ENCODE results near the gene RAB44.

The RAB44 gene

DNA sequence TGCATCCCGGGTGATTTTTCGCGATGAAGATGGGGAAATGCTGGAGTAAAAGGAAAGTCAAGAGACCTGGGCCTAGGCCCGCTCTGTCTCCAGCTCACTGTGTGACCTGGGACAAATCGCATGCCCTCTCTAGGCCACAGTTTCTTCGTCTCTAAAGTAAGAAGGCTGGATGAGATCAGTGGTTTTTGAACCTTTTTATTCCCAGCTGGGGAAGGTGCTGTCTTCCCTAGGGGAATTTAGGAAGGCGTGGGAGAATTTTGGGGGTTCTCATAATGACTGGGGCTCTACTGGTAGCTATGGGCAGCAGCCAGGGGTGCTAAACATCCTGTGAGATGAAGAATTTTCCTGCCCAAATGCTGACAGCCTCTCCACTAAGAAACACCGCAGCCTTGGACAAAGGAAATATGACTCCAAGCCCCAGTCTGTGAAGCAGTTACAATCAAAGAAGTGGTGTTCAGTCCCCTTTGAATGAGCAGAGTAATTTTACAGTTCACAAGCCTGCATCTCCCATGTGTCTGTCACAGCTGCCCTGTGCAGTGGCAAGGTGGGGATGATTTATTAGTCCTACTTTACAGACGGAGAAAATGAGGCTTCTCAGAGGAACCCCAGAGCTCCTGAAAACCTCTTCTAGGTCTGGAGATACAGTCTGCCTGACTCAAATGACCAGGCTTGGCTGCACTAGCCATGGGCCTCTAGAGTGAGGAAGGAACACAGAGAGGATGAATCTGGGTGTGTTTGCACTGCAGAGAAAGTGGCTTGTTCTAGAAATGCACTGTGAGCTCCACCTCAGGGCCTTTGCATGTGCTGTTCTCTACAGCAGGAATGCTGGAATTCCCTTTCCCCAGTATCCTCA is 57.2 kb downstream of the RAB44 start:
- H3K36me3 ChIP-seq = no peaks in the 10 kb centered on the region
- no peaks in the 10 kb centered on the region for H3K9me3 ChIP-seq
- DNase-seq = no peak
- no peak overlapping the region for H3K4me3 ChIP-seq (ENCODE audit: low read depth, low read length)
- no peak for TF ChIP-seq CTCF (IDR thresholded peaks at IDR 0.05; ENCODE audit: low read depth, low read length)
- H3K27me3 ChIP-seq = no peaks in the 10 kb centered on the region
- peaks cover 5% of the 10 kb centered on the region for H3K4me1 ChIP-seq

DNA sequence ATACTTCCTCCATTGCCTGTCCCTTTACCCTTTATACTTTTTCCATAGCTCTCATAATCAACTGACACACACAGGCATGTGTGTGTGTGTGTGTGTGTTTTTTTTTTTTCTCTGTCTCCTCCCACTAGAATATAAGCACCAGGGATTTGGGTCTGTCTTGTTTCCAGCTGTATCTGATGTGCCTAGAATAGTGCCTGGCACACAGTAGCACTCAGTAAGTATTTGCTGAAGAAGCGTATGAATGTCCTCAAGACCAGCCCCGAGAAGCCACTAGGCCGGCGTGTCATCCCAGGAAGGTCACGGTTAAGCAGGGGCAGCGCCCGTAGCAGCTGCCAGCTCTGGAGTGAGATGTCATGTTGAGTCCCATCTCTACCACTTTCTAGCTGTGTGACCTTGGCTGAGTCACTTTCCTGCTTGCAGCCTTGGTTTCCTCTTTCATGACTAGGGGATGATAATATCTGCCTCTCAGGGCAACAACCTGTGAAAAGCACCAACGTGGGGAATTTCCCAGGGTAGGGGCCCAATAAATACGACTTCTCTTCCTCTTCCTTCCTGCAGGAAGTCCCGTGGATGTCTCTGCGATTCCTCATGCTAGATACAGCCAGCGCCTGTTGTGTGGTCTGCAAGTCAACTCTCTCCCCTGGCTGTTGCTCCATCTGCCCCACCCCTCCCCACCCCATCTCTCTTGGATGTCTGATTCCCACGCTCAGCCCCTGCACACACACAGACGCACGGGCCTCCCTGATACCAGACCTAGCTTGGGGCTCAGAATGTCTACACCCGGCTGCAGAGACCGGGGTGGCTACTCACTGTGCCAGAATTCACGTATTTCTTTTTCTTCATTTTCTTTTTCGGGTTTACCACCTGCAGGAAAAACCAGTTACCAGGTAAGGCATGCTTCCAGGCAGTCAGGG is 58.1 kb downstream of the RAB44 start:
- H3K27me3 ChIP-seq = no peaks in the 10 kb centered on the region
- no peaks in the 10 kb centered on the region for H3K9me3 ChIP-seq
- H3K4me3 ChIP-seq (ENCODE audit: low read depth, low read length) = no peak overlapping the region
- no peak for DNase-seq
- no peaks in the 10 kb centered on the region for H3K36me3 ChIP-seq
- H3K4me1 ChIP-seq = peaks cover 5% of the 10 kb centered on the region
- no peak for TF ChIP-seq CTCF (IDR thresholded peaks at IDR 0.05; ENCODE audit: low read depth, low read length)

GRCh38 chr6:36756786-36757185 is 59.2 kb downstream of the RAB44 start:
- no peak for DNase-seq
- H3K4me3 ChIP-seq (ENCODE audit: low read depth, low read length) = no peak overlapping the region
- no peak for TF ChIP-seq CTCF (IDR thresholded peaks at IDR 0.05; ENCODE audit: low read depth, low read length)
- peaks cover 5% of the 10 kb centered on the region for H3K4me1 ChIP-seq
- H3K27me3 ChIP-seq = no peaks in the 10 kb centered on the region
- H3K9me3 ChIP-seq = no peaks in the 10 kb centered on the region
- no peaks in the 10 kb centered on the region for H3K36me3 ChIP-seq

DNA sequence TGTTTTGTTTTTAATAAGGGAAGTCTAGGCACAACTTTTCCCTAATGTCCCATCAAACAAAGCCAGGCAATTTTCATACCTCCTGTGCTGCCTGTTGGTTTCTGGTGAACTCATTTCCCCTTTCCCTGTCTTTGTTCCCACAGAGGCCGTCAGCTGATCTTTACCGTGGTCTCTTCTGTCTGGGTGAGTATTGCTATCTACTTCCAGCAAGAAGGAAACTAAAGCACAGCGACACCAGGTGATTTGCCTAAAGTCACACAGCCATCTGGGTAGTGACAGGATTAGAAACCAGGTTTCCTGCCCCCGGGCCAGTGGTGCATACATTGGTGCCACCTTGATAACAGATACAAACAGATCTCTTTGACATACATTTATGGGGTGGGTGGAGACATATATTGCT is 59.6 kb downstream of the RAB44 start:
- Histone ChIP-seq H3K36me3 (no peaks in the 10 kb centered on the region), H3K9me3 (no peaks in the 10 kb centered on the region), H3K4me1 (peaks cover 5% of the 10 kb centered on the region), H3K27me3 (no peaks in the 10 kb centered on the region), H3K4me3 (ENCODE audit: low read depth, low read length) (no peak overlapping the region)
- no peak for TF ChIP-seq CTCF (IDR thresholded peaks at IDR 0.05; ENCODE audit: low read depth, low read length)
- no peak for DNase-seq

- no peaks in the 10 kb centered on the region for H3K27me3 ChIP-seq
- peaks cover 5% of the 10 kb centered on the region for H3K4me1 ChIP-seq
- no peak for TF ChIP-seq CTCF (IDR thresholded peaks at IDR 0.05; ENCODE audit: low read depth, low read length)
- H3K9me3 ChIP-seq = no peaks in the 10 kb centered on the region
- DNase-seq = no peak
- H3K4me3 ChIP-seq (ENCODE audit: low read depth, low read length) = no peak overlapping the region
- H3K36me3 ChIP-seq = no peaks in the 10 kb centered on the region
Observed at GRCh38 chr6:36757943-36758508, 60.4 kb downstream of the RAB44 start.
